Dermis blood vessel endothelial cell (primary cell): Measurements from ENCODE around the gene CCDC39. TPM values are rescaled to one million over a fixed set of nuclear protein-coding genes. Genes with fewer than 3 reads are reported as not detected.
A peak's percentile ranks its signal among the peaks of the same experiment; 100 is the strongest.
"Not testable (repeated sequence)": the region's sequence is repeated elsewhere in the genome, so short reads cannot be mapped to it uniquely, and the experiment has no call there.

Experiments
- DNase-seq: peaks from one replicate; pipeline ENCODE4 v3.0.0; 2010
- total RNA-seq: library from RNA; depleted of rRNA; stranded (reverse); fragments of >200 nt; gene quantifications from 2 replicates; pipeline ENCODE4 v1.2.3, GENCODE V29; 2014

CCDC39 gene
- total RNA-seq, 1 donor from 2014 or later: 0.34 TPM

DNA sequence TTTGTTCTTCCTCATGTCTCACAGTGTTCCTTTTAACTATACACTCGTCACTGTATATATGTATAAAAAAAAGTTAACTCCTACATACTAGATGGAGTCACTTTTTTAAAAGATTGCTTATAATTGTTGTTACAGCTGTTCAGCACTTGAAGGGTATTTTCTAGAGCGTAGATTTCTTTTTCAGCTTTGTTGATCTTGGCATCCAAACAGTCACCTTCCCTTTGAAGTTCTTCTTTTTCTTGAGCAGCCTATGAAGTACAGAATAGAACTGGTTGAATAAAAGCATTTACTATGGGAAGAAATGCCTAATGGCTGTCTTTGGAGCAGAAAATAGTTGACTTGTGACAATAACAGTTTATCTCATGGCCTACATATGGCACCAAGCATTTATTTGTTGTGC, 59.6 kb downstream of the CCDC39 start:
- DNase-seq: peak; percentile 44

DNA sequence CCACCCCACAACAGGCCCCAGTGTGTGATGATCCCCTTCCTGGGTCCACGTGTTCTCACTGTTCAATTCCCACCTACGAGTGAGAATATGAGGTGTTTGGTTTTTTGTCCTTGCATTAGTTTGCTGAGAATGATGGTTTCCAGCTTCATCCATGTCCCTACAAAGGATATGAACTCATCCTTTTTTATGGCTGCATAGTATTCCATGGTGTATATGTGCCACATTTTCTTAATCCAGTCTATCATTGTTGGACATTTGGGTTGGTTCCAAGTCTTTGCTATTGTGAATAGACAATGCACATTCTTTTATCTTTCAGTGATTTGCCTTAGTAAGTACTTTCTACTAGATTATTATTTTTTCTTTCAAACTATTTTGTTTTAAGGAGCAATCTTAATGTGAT, 60.7 kb downstream of the CCDC39 start:
- DNase-seq: not testable (repeated sequence)

DNA sequence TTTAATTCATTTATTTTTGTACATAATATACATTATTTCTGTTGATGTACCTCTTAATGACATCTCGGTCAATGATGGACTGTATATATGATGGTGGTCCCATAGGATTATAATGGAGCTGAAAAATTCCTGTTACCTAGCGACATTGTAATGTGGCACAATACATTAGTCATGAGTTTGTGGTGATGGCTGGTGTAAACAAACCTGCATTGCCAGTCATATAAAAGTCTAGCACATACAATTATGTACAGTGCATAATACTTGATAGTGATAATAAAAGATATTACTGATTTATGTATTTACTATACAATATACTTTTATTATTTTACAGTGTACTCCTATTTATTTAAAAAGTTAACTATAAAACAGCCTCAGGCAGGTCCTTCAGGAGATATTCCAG, 62.2 kb downstream of the CCDC39 start:
- DNase-seq: peak; percentile 13

DNA sequence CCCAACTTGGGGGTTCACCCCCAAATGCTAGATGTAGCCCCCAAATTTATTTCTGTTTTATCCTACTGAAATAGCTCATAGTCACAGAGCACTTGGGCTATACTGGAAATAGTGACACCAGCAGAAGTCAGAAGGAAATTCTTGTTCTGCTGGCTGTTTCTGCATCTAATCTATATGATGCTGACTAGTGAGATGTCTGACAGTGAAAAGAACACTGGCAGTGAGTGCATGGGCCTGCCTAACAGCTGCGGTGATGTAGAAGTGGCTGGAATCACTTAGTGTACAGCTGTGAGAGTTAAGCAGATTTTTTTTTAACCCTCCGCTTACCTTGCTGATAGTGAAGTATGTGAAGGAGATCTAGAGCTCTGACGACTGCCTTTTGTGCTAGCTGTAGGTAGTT, 63.3 kb downstream of the CCDC39 start:
- no peak for DNase-seq

DNA sequence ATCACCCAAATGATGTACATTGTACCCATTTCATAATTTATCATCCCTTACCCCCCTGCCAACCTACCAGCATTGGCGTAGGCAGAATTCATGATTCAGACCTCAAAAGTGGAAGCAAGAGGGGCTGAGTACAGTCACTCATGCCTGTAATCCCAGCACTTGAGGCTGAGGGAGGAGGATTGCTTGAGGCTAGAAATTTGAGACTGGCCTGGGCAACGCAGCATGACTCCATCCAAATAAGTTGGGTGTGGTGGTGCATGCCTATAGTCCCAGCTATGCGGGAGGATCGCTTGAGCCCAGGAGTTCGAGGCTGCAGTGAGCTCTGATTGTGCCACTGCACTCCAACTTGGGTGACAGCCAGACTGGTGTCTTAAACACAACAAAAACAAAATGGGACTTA, 66.9 kb downstream of the CCDC39 start:
- DNase-seq: no peak

DNA sequence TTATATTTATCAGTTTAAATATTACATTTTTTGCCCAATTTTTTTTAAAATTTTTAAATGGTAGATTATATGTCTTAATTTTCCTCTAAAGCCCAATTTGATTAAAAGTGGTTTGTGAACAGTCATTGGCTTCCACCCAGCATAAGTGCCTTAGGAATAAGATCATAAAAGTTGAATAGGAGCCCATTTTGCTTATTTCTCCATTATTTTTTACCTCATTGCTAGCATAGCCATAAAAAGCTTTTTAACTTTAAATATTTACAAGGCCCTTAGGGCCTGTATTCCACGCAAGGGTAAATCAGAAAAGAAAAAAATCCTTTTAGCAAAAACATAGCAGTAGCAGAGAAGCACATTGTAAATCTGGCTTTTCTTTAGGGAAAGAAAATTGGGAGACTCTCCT, 68.3 kb downstream of the CCDC39 start:
- no peak for DNase-seq

DNA sequence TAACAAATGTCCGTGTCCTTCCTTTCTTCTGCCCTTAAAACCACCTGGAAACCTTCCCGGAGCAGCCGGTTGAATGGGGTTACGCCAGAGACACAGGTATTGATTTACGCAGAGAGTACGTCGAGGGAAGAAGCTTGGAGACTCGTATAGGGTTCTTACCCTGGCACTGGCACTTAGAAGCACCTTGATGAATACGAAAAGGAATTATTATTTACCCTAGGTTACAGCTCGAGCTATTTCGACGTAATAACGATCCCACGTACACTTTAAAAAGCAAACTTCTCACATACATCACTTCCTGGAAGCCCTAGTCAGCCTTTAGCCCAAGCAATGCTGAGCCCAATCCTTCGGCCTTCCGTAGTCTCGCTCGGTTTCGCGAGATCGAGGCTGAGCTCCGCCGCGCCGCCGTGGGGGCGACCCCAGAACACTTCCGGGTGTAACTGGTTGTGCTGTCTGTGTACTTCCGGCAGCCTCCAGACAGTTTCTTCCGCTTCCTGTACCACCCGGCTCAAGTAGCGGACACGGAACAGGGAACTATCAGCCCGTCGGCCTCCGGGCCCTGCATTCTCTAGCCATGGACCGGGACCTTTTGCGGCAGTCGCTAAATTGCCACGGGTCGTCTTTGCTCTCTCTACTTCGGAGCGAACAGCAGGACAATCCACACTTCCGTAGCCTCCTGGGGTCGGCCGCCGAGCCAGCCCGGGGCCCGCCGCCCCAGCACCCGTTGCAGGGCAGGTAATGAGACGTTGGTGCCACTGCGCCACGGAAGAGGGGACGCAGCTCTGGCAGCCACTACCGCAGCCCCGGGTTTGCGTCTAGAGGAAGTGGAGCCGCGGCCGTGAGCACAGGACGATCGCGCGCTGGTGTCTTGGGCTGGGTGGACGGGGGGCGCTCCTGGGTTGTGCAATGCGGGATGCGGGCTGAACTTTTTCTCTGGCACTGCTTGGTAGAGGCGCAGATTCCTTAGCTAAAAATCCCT, 77.3 kb downstream of the CCDC39 start, which contains the start of gene TTC14:
Gene TTC14, plus strand, starts transcription at position 476 of the 979 bp plus-strand sequence. Its CDS starts 99 bp downstream, at position 575.
- DNase-seq: peak; percentile 96

DNA sequence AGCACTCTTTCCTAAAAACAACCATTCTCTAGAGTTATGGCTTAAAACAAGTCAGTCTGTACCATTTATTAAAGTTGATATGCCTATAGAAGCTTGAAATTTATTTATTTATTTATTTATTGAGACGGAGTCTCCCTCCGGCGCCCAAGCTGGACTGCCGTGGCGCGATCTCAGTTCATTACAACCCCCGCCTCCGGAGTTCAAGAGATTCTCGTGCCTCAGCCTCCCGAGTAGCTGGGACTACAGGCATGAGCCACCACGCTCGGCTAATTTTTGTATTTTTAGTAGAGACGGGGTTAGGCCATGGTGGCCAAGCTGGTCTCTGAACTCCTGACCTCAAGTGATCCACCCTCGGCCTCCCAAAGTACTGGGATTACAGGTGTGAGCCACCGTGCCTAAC, 78.8 kb downstream of the CCDC39 start:
- no peak for DNase-seq

DNA sequence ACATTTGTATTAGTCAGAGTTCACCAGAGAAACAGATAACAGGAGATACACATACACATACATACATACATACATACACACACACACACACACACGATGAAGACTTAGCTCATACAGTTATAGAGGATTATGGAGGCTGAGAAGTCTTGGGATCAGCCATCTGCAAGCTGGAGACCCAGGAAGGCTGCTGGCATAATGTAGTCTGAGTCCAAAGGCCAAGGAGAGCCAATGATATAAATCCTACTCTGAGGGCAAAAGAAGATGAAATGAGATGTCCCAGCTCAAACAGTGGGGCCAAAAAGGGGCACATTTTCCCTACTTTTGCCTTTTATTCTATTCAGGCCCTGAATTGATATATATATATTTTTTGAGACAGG, 83.7 kb downstream of the CCDC39 start:
- DNase-seq: no peak

DNA sequence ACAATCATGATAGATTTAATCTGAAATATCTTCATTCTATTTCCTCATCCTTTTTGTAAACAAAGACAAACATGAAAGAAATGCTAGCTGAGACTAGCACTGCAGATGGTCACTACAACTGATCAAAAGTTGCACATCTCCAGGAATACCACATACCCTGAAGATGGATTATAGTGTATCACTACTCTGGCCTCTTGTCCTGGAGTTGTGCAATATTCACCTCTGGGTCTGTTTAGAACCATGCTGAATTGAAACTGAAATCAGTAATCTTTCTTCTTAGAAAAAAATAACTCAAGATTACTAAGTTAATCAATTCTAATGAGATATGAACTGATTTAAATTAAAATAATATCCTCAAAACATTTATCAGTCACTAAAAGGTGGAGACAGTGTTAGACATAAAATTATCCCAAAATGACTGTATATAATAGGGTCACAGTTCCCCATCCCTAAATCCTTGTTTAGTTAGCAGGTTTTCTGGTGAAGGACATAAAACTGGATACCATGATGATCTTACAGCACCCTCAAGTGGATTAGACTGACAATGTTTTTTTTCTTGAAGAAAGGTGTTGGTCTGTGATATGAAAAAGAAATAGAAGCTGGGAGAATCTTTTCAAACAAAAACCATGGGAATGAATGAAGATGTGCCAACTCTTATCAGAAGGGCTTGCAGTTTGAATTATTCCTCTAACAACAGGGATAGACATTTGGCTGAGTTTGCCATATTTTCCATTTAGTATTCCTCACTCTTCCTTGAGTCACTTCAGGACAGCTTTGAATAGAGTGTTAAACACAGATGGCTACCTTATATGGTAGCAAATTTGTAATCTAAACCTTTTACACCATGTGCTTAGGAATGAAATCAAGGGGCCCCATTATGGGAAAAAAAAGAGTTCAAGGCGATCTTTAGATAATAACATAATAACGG, 84.4 kb downstream of the CCDC39 start:
- peak; percentile 69 for DNase-seq

DNA sequence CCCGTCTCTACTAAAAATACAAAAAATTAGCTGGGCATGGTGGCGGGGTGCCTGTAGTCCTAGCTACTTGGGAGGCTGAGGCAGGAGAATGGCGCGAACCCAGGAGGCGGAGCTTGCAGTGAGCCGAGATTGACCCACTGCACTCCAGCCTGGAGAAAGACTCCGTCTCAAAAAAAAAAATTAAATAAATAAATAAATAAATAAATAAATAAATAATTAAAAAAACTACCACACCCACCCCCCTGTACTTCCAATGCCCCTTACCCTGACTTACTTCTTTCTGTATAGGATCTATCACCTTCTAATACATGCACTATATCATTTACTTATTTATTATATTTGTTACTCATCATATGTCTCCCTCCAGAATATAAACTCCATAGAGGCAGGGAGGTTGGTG, 85.7 kb downstream of the CCDC39 start:
- not testable (repeated sequence) for DNase-seq

DNA sequence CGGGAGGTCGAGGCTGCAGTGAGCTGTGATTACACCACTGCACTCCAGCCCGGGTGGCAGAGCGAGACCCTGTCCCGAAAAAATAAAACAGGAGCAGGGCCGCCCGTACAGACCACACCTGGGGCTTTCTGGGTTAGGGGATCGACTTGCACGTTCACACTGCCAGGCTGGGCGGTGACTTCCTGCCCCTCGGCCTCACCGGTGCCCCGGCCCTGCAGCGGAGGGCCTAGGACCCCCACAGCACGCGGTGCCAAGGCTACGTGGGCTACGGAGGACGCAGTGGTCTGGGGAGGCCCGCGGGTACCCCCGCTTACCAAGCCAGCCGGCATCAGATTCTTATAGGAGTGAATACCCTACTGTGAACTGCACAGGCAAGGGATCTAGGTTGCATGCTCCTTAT, 88.9 kb downstream of the CCDC39 start:
- no peak for DNase-seq

DNA sequence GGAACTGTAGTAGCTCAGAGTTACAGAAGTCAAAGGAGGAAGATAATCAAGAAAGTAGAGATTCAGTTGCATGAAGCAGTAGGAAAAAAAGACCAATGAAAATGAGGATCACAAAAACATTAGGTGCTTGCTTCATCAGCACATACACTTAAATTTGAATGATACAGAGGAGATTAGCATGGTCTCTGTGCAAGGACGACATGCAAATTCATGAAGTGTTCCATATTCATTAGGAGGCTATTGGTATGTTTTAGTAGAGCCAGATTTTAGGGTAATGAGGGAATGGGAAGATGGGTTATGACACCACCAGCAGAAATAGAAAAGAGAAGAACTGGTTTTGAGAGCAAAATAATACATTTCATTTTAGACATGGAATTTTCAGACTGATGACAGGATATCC, 98.4 kb downstream of the CCDC39 start:
- no peak for DNase-seq

DNA sequence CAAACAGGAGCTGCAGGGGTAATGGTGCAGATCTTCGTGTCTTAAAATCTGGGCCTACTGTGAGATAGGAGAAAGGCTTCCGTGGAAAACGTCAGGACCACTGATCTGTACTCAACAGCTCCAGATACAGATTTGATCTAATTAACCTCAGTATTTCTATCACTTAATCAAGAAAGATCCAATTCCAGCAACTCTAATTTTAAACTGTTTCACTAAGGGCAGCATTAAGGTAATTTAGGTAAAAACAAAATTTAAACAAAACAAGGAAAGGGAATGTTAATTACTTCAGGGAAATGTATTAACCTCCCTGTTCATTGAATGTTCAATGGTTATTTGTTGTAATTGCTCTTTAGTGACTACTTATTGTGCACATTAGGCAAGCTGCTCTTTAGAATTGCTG, 103.7 kb downstream of the CCDC39 start:
- DNase-seq: no peak

DNA sequence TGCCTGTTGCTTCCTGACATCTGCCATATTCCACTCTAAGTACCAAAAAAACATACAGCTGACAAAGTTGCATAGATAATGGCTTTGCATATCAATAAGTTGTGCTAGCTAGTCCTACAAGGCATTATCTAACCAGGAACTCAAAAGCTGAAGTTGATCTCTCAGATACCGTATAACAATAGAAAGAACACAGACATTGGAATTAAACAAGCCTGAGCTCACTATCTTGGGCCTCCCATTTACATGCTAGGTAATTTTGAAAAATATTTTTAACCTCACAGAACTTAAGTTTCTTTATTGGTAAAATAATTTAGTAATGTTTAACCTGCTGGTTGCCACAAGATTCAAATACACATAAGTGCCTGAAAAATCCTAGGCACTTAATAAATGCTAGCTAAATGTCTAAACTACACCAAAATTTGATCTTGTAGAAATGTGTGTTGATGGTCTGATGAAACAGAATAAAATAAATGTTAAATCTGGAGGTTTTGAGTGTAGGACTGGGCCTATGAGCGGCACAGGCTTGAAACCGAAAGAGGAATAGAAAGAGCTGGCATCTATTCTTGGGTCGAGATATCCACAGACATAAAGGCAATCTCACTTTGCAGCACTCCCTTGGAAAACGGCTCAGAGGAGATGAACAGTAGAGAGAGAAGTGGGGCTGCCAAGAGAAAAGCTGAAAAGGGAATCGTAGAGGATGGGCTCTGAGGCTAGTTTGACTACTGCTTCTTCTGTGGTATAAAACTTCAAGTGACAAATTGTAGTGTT, 107.3 kb downstream of the CCDC39 start:
- no peak for DNase-seq

DNA sequence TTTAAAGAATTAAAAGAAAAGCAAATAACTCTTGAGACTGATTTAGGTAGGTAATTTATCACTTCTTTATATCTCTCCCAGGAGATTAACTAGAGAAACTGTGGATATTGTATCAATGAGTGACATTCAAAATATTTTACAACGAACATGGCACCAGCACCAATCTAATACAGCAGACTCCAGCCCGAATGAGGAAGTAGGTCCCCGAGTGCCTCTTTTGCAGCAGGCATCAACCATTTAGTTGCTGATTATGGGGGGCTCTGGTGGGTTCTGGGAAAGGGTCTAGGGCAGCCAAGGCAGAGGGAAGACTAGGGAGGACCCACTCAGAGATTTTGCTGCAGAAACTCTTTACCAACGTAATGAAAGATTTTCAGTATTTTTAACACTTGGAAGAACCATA, 109.1 kb downstream of the CCDC39 start:
- DNase-seq: no peak

DNA sequence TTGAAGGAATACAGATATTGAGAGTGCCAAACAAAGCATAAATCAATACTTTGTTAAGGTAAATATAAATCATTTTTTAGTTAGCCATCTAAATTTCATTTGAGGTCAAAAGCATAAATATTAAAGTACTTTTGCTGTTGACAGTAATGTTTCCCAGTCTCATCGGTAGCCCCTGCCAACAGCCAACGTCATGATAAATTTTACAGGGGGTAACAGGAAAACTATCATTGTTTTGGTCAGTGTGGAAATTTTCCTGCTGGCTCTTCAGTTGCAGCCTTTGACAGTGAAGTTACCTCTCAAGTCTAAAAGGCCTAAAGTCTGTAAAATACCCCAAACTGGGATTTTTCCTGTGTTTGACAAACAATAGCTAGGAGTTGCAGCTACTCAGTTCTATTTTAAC, 114.6 kb downstream of the CCDC39 start:
- DNase-seq: no peak

Other genes starting within 250 kb of the CCDC39 start
- 40.0 and 66.4 TPM in 2 replicates for gene TTC14, start 77.3 kb downstream of the CCDC39 start, total RNA-seq
- 177 and 233 TPM in 2 replicates for gene FXR1, start 233.2 kb upstream of the CCDC39 start, total RNA-seq